HG03025 (cell line): ENCODE results near the gene CREB5.

Experiments used
- ATAC-seq: cut with Tn5 transposase; IDR thresholded peaks from one replicate; pipeline ENCODE4 v1.9.1; 2021; ENCODE audit warnings: mild to moderate bottlenecking, moderate library complexity; ENCODE audit not compliant: unreplicated experiment, low FRiP score

Gene CREB5

DNA sequence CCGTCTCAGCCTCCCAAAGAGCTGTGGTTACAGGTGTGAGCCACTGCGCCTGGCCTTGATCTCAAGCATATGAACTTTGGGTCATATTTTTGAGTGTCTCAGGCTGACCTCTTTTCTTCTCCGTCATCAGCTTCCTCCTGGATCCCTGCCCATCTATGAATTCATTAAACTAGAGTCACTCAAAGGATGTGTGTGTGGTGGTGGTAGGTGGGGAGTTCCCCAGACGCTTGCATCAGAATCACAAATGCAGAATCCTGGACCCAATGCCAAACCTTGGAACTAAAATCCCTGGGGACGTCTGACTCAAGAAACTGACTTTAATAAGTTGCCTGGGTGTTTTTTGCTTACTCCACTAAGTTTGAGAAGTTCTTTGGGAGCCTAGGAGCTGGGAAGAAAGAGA, 6.7 kb upstream of the CREB5 start:
- no peak for ATAC-seq

DNA sequence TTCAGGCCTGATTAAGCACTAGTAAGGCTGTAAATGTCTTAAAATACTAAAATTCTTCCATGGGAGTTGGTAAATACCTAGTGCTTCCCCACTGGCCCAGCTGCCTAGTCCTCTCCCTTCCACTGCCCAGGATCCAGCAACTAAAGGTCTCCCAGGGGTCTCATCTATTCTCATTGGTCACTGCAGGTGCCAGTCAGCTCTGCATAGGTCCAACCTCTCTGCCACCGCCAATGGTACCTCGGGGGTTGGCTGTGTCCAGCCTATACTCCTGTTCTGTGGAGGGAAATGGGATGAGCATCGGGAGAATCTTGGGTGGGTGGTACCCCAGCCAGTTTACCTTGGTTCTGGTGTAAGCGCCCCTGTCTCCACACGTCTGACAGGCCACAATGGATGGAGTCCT, 6.1 kb upstream of the CREB5 start:
- no peak for ATAC-seq

DNA sequence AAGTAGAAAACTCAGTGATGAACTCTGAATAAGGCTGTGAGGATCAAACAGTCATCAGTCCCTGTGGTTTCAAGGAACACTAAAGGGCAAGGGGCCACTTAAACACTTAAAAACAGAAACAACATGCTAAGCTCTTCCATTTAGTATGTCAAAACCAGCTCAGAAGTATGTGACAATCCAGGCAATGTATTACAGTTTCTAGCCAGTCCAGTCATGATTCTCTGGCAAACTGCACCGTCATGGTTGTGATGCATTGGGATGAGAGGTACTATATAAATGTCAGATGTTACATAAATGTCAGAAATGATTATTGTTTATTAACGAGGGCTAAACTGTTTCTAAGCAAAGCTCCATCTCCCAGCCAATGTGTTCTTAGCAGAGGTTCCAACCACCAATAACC, 4.7 kb upstream of the CREB5 start:
- ATAC-seq: no peak

DNA sequence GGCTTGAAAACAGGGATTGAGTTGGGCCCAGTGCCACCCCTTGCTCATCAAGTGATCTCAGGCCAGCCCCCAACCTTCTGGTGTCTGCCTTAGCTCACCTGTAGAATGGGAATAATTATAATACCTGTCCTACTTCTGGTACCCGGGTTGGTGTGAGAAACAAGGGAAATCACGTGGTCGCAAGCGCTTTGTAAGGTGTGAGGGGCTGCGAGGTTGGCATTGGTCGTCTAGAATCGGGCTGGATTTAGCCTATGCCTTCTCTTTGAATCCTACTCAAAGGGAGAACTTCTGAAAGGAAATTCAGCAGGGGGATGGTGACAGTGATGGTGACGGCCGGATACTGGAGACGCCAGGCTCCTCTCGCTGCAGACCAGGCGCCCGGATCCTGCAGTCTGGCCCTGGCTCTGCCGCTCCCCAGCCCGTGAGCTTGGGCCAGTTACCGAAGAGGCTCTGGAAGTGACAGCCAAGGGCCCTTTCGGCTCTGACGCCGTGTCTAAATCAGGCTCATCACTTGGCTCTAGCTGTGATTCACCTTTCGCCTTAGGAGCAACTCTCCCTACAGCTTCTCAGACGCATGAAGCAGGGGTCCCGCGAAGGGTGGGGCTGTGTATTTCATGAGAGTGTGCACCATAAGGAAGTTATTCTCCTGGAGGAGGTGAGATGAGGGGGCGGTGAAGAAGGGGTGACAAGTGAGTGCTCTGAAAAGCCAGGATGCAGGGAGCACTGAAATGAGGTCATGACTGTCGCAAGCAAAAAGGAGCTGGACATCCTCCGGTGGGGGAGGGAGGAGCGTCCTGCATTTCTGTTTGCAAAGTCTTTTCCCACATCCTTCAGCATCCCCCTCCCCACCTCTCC, 4.0 kb upstream of the CREB5 start:
- ATAC-seq: no peak

DNA sequence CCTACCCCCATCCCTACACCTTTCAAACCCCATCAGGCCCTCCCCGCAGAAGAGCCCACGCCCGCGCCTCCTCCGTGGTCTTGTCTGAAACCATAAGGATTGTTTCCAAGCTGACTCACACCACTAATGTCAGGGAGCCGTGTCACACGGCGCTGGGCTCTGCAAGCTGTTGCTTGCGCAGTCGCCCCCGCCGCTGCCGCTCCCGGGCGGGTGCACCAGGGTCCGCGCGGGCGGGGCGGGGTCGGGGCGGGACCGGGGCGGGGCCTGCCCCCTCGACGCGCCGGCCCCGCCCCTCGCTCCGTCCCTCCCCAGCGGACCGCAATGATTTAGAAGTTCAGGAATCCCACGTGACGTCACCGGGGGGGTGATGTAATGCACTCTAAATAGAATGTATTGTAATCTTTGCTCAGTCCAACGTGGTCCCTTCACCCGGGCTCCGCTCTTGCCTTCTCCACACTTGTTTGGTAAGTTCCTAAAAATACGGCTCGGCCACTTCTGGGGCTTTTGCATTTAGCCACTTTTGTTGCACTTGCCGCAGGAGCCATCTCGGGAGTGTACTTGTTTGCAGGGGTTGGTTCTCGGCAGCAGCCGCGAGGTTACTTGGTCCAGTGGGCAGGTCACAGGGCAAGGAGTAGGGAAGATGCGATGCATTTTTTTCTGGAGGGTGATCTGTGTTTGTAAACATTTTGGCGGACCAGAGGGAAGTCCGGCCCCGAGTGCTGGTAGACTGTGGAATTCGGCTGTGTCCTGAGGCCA, 3.2 kb upstream of the CREB5 start:
- no peak for ATAC-seq

DNA sequence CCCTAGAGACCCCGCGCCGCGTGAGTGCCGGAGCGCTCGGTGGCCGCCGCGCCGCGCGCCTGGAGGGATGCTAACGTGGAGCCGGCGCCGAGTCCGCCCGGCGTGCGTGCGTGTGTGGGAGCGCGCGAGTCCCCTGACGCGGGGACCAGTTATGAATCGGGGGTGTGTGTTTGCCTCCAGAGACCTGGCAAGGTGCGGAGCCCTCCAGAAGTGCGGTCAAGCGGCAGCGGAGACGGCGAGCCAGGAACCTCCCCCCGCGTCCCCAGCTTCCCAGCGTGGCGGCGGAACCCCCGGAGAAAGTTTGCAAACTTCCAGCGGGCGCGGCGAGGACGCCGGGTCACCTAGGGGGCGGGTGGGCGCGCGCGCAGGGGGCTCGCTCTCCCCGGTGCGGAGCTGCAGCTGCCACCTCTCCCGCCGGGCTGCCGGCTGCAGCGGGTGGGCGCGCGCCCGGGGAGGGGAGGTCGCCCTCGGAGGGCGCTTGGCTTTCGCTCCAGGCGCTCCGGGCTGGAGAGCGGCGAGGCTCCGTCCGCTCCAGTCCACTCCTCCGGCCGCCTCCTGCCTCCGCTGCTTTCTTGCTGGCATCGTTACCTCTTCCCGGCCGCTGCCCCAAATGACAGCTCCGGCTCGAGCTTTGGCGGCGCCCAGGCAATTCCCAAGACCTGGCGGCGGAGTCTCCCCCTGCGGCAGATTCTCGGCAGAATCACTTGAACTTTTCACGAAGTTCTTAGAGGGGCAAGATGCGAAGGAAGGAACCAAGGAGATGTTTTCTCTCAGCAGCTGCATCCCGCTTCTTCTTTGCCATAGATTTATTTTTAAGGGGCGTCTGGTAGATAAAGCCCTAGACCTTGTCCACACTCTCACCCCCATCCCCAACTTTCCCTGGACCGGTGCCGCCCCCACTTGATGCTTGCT, 2.3 kb upstream of the CREB5 start:
- no peak for ATAC-seq

DNA sequence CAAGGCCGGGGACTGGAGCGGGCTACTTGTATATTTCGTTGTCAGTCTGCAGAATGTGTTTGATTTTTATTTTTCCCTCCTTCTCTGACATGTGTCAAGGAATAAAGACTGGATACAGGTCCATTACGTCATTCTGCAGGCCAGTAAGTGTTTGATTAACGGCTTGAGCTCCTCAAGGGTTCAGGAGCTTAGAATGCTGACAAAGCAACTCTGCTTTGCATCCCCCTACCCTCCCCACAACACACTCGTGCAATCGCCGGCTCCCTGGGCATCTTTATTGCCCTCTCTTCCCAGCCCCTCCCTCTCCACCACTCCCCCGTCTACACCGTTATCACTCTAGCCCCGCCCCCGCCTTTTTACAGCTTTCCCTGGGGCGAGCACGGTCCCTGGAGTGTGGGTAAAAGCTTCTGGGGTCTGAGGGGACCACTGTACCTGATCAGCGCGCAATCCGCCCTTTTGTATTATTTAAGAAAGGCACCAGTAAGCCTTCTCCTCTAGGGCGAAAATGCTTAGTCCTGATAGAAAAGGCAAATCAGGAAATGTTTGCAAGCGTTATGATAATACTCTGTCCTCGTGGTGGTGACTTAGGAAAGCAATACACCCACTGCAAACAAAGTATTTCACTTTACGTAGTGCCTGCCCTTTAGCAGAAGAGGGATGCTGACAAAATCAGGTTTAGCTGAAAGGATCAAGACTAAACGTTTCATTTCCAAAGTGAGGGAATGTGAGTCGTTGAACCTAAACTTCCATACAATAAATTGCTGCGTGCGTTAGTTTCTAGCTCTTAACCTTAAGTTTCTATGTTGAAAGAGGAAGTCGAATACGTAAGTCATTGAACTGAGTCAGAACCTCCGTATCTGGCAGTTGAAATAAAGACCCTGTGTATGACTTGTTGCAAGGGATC, 1.4 kb upstream of the CREB5 start:
- no peak for ATAC-seq

DNA sequence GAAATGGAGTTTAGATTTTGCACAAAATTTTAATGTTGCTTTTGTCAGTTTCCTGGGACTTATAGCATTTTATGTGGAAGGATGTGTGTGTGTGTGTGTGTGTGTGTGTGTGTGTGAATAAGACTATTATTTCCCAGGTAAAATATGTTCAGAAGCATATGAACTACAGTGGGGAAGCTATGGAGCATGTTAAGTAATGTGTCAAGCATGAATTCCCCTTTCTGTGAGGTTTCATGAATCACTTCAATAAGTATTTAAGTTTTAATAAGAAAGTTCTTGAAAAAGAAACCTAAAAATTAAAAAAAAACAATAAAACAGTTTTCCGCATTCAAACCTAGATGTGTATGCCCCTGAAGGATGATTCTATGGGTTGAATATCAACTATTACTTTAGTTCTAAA, 693 bp downstream of the CREB5 start:
- no peak for ATAC-seq

DNA sequence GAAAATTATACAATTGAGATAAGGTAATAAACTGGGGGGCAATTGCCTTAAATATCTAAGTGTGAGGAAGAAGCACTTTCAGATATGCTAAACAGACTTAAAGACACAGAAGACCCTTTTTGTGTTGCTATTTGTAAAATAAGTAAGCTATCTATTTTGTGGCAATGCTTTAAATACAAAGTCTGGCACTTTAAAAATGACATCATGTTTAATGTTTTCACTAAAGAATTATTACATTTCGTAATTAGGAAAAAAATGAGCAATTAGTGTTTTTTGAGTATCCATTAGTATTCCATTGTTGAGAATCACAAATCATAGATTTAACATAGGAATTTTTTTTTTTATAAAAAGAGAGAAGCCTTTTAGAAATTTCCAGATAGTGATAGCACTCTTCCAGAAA, 2.1 kb downstream of the CREB5 start:
- no peak for ATAC-seq

DNA sequence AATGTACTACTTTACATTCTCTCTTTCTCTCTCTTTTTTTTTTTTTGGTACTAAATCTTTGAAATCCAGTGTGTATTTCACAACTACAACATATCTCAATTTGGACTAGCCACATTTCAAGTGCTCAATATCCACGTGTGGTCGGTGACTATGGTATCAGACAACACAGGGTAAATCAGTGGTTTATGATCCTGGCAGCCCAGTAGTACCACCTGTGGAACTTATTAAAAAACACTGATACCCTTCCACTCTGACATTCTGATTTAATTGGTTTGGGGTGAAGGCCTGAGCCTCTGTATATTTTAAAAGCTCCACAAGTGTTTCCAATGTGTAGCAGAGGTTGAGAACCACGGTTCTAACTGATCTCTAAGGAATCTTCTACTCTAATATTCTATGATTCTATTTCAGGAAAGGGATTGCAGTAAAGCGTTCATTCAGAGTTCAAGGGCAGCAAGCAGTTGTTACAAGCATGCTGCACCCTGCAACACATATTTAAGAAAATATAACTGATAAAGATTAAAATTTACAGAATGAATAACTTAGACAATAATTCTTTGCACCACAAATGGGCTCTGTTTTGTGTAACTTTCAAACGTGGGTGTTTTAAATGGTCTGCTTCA, 5.1 kb downstream of the CREB5 start:
- ATAC-seq: no peak

DNA sequence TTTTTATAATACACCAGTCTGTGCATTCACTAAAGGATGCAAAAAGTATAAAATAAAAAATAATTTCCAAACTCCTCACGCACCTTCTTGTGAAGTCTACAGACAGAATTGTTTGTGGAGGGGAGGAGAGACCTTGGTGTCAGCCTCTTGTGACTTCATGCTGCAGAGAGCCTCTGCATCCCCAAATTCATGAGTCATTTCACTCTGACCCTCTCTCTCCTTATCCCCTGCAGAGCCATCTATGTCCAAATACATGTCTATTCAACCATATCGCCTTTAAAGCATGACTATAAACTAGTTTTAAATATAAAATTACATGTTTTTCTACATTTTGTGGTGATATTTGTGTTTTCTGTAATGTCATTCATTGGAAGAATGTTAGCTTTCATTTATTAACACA, 6.0 kb downstream of the CREB5 start:
- no peak for ATAC-seq

DNA sequence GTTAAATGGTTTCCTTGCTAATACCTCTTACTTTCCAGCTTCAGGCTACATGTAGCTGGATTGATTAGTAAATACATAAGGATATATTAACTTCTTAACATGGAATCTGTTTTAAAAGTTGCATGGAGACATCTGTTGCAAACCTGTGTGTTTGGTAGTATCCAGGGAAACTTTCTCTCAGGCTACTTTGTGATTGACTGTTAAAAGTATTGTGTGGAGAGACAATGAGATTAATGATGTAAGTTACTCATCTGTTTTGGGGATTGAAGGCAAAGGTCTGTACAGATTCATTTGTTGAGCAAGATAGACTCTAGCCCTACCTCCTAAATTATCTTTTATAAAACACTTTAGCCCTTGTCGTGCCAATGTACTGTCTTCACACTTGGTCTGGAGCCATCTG, 6.6 kb downstream of the CREB5 start:
- no peak for ATAC-seq

DNA sequence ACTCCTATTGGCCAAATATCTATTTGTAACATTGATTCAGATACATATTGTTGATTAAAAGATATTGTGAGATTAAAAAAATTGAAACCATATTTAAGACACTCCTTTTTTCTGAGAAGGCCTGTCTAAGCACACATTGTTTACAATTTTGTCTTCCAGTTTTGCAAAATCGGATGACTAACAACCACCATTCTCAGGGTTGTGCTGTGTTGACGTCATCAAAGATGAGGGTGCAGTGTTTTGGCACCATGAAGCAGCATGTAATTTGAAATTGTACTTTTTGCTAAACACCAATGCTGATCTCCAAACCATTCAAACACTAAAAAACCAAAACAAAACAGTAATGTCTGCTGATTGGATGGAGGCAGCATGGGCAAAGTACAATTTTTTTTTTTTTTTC, 7.4 kb downstream of the CREB5 start:
- ATAC-seq: no peak

DNA sequence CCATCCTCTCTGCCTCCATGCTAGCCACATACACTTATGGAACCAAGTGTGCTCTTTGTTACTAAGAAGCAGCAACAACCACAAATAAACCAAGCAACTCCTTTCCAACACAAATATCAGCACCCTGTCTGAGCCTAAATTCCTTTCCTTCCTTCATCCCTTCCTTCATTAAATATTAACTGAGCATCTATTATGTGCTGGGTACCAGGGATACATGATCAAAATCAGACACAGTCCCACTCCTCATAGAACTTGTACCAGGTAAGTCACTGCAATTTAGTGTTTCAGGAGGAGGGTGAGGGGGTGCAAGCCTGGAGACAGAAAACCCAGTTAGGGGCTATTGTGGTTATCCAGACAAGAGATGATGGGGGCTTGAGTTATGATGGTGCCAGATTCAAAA, 10.8 kb downstream of the CREB5 start:
- ATAC-seq: no peak

DNA sequence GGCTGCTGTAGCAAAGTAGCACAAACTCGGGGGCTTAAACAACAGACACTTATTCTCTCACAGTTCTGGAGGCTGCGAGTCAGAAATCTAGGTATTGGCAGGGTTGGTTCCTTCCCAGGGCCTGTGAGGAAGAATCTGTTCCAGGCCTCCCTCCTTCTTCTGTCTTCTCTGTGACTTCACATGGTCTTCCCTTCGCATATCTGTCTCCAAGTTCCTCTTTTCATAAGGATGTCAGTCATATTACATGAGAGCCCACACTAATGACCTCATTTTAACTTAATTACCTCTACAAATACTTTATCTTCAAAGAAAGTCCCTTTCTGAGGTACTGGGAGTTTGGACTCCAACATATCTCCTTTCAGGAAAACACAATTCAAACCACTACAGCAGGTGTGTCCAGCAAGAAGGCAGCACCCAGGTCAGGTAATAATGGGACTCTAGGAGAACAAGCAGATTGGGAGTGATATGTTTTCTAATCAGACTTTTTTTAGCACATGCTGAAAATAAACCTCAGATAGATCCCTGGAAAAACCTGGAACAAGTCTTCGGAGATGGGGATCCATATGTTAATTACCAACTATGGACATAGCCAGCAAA, 11.7 kb downstream of the CREB5 start:
- ATAC-seq: no peak

DNA sequence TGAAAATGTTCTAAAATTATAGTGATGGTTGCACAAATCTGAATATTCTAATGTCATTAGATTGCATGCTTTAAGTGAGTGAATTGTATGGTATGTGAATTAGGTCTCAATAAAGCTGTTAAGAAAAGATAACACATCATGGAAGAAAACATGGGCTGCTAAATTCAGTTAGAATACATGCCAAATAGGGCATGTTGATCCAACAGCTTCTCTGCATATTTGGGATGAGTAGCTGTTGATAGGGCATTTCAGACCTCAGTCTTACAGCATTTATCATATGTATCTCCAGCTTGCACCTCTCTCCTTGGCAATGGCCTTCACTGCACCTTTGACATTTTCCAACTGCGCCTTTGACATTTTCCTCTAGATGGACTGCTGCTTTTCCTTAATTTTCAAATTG, 13.2 kb downstream of the CREB5 start:
- no peak for ATAC-seq

DNA sequence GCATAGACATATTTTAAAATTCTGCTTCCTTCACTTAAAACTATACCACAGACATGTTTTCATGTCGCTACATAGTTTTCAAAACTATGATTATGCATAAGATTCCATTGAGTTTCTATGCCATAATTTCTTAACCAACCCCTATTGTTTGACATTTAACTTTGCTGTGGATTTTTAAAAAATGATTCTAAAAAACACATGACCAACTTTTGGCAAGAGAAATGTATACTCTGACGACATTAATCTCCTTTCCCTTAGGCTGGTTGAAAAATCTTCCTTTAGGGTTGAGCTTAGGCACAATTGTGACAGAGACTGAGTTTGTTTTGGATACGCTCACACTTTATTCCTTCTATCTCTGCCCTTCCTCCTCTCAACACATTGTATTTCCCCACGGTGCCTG, 14.9 kb downstream of the CREB5 start:
- ATAC-seq: no peak

DNA sequence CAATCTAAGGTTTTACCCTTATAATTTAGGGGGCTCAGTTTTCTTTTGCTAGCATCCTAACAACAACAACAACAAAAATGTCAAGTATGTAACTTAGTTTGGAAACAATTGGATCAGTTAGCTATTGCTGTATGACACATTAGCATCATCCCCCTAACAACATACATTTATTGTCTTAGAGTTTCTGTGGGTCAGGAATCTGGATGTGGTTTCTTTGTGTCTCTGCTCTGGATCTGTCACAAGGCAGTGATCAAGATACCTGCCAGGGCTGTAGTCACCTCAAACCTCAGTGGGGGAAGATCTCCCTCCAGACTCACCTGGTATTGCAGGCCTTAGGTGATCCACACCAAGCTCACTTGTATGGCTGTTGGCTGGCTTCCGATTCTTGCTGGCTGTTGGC, 18.3 kb downstream of the CREB5 start:
- ATAC-seq: no peak

DNA sequence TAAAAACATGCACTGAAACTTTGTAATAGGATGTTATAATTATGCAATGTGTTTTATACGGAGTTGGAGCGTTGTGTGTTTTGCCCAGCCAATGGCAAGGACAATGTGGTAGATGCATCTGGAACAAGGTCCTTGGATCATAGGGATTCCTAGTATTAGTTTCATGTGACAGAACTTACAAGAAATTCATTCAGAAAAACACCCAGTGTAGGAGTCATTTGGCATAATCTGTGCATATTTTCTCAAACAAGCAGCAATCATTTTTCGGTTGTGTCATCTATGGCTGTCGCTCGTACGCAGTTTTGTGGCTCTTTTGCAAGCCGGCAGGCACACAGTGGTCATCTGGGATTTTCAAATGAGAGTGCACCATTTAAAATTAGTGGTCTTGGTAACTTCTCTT, 19.8 kb downstream of the CREB5 start:
- ATAC-seq: no peak
